HEK293T (cell line): ENCODE results near the gene LRIT1.
"Not testable (repeated sequence)": the region's sequence is repeated elsewhere in the genome, so short reads cannot be mapped to it uniquely, and the experiment has no call there.

Experiments used
- CTCF ChIA-PET: fragments of 350-600 bp; formaldehyde crosslinking; extraction: SDS; loops from one replicate; lab custom pipeline; 2021; ENCODE audit warnings: antibody characterized with exemption, inconsistent platforms; lab: Yijun Ruan, JAX
- POLR2A ChIA-PET: fragments of 350-600 bp; formaldehyde crosslinking; extraction: SDS; loops from one replicate; lab custom pipeline; 2020; ENCODE audit warnings: antibody characterized with exemption, inconsistent platforms; lab: Yijun Ruan, JAX
- DNase-seq: peaks from one replicate; pipeline ENCODE4 v3.0.0; 2012; ENCODE audit warnings: mixed read lengths; ENCODE audit errors: extremely low spot score
- ARNT ChIP-seq: fragments of 450-650 bp; IDR thresholded peaks from 2 replicates; pipeline ENCODE4 v1.6.1; 2017; ENCODE audit warnings: mild to moderate bottlenecking
- BHLHE40 ChIP-seq: fragments of 450-650 bp; IDR thresholded peaks from 2 replicates; pipeline ENCODE4 v1.6.1; 2016; ENCODE audit warnings: mild to moderate bottlenecking, moderate library complexity, borderline replicate concordance
- CTBP1 ChIP-seq: fragments of 450-650 bp; IDR thresholded peaks from 2 replicates; pipeline ENCODE4 v1.6.1; 2016; ENCODE audit warnings: borderline replicate concordance
- ELF4 ChIP-seq: fragments of 450-650 bp; IDR thresholded peaks from 2 replicates; pipeline ENCODE4 v1.6.1; 2017; ENCODE audit warnings: antibody characterized with exemption
- FOXA1 ChIP-seq: fragments of 450-650 bp; IDR thresholded peaks from 2 replicates; pipeline ENCODE4 v1.6.1; 2016; ENCODE audit warnings: mild to moderate bottlenecking
- FOXK2 ChIP-seq: fragments of 450-650 bp; IDR thresholded peaks from 2 replicates; pipeline ENCODE4 v1.6.1; 2016; ENCODE audit warnings: mild to moderate bottlenecking
- FOXM1 ChIP-seq: fragments of 450-650 bp; IDR thresholded peaks from 2 replicates; pipeline ENCODE4 v1.6.1; 2017; ENCODE audit warnings: mild to moderate bottlenecking, borderline replicate concordance
- HDGF ChIP-seq: fragments of 450-650 bp; IDR thresholded peaks from 2 replicates; pipeline ENCODE4 v1.6.1; 2017; ENCODE audit warnings: antibody characterized with exemption, borderline replicate concordance
- L3MBTL2 ChIP-seq: fragments of 450-650 bp; conservative IDR thresholded peaks from 2 replicates; pipeline ENCODE4 v1.6.1; 2016; ENCODE audit warnings: mild to moderate bottlenecking
- LEF1 ChIP-seq: fragments of 450-650 bp; IDR thresholded peaks from 2 replicates; pipeline ENCODE4 v1.6.1; 2017; ENCODE audit warnings: mild to moderate bottlenecking, borderline replicate concordance
- NFRKB ChIP-seq: fragments of 450-650 bp; IDR thresholded peaks from 2 replicates; pipeline ENCODE4 v1.6.1; 2016; ENCODE audit warnings: mild to moderate bottlenecking, moderate library complexity
- SP1 ChIP-seq: fragments of 450-650 bp; IDR thresholded peaks from 2 replicates; pipeline ENCODE4 v1.6.1; 2017
- SUZ12 ChIP-seq: fragments of 450-650 bp; IDR thresholded peaks from 2 replicates; pipeline ENCODE4 v1.6.1; 2016; ENCODE audit warnings: mild to moderate bottlenecking
- TARDBP ChIP-seq: fragments of 450-650 bp; IDR thresholded peaks from 2 replicates; pipeline ENCODE4 v1.6.1; 2016
- ZNF384 ChIP-seq: fragments of 450-650 bp; IDR thresholded peaks from 2 replicates; pipeline ENCODE4 v1.6.1; 2016
- TF ChIP-seq, protein P1 (sequence below): fragments of 450-650 bp; IDR thresholded peaks from 2 replicates; pipeline ENCODE4 v1.6.1; 2016

The LRIT1 gene, protein sequence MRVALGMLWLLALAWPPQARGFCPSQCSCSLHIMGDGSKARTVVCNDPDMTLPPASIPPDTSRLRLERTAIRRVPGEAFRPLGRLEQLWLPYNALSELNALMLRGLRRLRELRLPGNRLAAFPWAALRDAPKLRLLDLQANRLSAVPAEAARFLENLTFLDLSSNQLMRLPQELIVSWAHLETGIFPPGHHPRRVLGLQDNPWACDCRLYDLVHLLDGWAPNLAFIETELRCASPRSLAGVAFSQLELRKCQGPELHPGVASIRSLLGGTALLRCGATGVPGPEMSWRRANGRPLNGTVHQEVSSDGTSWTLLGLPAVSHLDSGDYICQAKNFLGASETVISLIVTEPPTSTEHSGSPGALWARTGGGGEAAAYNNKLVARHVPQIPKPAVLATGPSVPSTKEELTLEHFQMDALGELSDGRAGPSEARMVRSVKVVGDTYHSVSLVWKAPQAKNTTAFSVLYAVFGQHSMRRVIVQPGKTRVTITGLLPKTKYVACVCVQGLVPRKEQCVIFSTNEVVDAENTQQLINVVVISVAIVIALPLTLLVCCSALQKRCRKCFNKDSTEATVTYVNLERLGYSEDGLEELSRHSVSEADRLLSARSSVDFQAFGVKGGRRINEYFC

DNA sequence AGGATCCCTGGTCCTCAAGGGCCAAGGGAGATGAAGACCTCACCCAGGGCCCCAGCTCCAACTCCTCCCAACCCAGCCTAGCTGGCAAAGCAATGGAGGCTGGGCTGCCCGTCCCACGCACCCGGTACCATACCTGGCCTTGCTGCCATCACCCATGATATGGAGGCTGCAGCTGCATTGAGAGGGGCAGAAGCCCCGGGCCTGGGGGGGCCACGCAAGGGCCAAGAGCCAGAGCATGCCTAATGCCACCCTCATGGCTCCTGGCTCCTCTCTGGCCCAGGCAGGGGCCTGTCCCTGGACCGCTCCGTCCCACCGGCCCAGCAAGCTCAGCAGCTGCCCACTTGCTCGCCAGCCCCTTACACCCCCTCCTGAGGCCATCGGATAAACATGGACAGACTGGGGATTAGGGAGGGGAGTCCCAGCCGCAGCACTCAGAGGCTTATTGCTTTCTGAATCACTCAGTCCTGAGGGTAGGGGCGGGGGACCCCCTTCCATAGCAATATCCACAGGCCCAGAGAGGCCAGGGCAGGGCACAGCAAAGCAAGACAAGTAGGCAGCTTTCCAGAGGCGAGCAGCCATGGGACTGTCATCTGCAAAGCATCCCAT is at the start of gene LRIT1:
LRIT1 (minus strand) TSS at position 362 of the 606 bp plus-strand sequence; CDS start at position 255, 107 bp downstream.
- ChIA-PET POLR2A (no interaction called here), CTCF (interaction anchor here (0.7 kb wide), 1 partner anchor 165 kb away, joined by 3 read pairs; no protein-coding TSS in a partner anchor)
- no peak for DNase-seq

DNA sequence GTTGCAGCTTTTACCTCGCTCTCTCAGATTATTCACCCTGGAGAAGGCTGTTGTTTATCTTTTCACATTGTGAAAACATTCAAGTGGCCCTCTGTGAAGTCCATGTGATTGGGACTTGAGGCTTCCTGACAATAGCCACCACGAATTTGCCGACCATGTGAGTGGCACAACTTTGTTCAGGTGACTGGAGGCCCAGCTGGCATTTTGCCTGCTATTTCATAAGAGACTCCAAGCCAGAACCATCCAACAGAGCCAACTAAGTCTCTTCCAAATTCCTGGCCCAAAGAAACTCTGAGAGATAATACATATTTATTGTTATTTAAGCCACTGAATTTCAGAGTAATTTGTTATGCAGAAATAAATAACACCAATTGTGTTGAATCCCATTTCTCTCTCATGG is 48.9 kb upstream of the LRIT1 start:
- ChIA-PET POLR2A (no interaction called here), CTCF (no interaction called here)
- DNase-seq: no peak
- no peak for TF ChIP-seq L3MBTL2
- no peak for TF ChIP-seq SUZ12
- TF ChIP-seq SP1: no peak
- TF ChIP-seq BHLHE40: no peak
- no peak for TF ChIP-seq ZNF384
- TF ChIP-seq FOXK2: no peak
- TF ChIP-seq ELF4: no peak
- TF ChIP-seq FOXM1: no peak
- no peak for TF ChIP-seq NFRKB
- no peak for TF ChIP-seq FOXA1
- TF ChIP-seq, protein P1, sequence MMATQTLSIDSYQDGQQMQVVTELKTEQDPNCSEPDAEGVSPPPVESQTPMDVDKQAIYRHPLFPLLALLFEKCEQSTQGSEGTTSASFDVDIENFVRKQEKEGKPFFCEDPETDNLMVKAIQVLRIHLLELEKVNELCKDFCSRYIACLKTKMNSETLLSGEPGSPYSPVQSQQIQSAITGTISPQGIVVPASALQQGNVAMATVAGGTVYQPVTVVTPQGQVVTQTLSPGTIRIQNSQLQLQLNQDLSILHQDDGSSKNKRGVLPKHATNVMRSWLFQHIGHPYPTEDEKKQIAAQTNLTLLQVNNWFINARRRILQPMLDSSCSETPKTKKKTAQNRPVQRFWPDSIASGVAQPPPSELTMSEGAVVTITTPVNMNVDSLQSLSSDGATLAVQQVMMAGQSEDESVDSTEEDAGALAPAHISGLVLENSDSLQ: no peak
- no peak for TF ChIP-seq ARNT
- no peak for TF ChIP-seq TARDBP
- no peak for TF ChIP-seq LEF1
- no peak for TF ChIP-seq CTBP1
- TF ChIP-seq HDGF: no peak

More for the DNA sequence above, at the start of gene LRIT1:
- TF ChIP-seq ZNF384 (no peak), ELF4 (no peak), HDGF (no peak), SUZ12 (no peak), BHLHE40 (no peak), FOXK2 (no peak), L3MBTL2 (no peak), NFRKB (no peak), FOXA1 (no peak), SP1 (no peak), LEF1 (no peak), FOXM1 (no peak), CTBP1 (no peak), ARNT (no peak), TARDBP (no peak)
- TF ChIP-seq, protein P1: no peak

DNA sequence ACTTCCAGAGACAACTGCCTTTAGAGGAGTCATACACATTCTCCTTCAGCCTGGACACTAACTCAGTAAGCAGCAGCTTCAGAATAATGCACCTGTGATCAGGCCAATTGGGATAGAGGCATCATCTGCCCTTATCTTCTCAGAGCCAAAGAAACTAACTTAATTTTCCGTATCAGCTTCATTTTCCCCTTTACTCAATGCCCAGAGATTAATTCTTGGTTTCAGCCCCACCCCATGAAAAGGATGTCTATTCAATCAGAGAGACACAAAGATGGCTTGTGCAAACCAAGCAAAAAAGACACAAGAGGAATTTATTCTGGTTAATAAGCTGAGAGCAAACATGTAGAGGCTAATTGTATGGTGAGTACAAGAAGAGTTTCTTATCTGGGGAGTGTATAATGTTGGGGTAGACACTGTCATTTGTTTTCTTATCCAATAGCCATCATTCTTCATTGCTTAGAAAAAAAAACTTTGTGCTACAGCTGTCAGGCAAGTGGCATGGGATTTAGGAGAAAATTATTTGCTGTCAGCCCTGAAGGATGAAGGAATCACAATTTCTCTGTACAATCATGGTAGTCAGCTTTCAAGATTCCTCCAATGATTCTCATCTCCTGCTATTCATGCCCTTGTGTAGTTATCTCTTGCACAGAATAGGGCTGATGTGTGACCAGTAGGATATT is 48.3 kb upstream of the LRIT1 start:
- TF ChIP-seq ELF4 (no peak), LEF1 (no peak), BHLHE40 (no peak), CTBP1 (no peak), FOXK2 (no peak)
- CTCF ChIA-PET: no interaction called here
- no peak for DNase-seq
- POLR2A ChIA-PET: no interaction called here

DNA sequence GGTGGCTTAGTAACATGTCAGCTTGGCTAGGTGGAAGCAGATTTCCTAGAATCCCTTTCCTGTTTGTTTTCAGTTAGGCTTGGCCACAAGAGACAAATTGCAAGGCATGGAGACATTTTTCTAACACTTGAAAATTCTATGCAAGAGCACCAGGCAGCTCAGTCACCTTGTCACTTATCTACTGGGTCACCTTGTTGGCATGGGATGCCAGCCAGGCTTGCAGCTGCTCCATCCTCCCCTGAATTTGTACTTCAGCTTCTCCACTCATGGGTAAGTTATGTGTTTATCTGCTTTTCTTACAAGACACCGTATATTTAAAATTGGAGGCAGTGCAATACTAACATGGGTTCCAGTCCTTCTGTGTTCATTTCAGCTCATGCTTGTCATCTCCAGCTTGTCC is 46.8 kb upstream of the LRIT1 start:
- ChIA-PET POLR2A (interaction anchor here (1.4 kb wide), 1 partner anchor 40 kb away, joined by 3 read pairs; the partner anchor contains the start of gene CCSER2), CTCF (no interaction called here)
- no peak for DNase-seq
- TF ChIP-seq NFRKB (no peak), FOXK2 (no peak), ZNF384 (no peak), LEF1 (no peak), ELF4 (no peak), TARDBP (no peak)
- TF ChIP-seq, protein P1: no peak

DNA sequence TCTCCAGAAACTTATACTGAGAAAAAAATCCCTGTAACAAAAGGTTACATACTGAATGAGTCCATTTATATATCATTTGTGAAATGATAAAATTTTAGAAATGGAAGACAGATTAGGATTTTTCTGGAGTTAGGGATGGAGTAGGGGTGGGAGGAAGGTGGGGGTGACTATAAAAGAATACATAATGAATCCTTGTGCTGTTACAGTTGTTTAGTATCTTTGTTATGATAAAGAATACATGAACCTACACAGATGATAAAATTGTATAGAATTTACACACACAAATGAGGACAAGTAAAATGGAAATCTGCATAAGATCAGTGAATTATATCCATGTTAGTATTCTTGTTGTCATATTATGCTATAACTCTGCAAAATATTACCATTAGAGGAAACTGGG is 45.3 kb upstream of the LRIT1 start:
- TF ChIP-seq FOXK2 (no peak), ELF4 (no peak), CTBP1 (no peak), HDGF (no peak)
- CTCF ChIA-PET: no interaction called here
- POLR2A ChIA-PET: no interaction called here
- DNase-seq: no peak

DNA sequence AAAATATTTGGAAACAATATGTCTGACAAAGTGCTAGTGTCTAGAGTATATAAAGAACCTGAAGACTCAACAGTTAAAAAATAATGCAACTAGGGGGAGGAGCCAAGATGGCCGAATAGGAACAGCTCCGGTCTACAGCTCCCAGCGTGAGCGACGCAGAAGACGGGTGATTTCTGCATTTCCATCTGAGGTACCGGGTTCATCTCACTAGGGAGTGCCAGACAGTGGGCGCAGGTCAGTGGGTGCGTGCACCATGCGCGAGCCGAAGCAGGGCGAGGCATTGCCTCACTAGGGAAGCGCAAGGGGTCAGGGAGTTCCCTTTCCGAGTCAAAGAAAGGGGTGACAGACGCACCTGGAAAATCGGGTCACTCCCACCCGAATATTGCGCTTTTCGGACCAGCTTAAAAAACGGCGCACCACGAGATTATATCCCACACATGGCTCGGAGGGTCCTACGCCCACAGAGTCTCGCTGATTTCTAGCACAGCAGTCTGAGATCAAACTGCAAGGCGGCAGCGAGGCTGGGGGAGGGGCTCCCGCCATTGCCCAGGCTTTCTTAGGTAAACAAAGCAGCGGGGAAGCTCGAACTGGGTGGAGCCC is 38.6 kb upstream of the LRIT1 start:
- CTCF ChIA-PET: interaction anchor here (0.6 kb wide), 1 partner anchor 257 kb away, joined by 3 read pairs; no protein-coding TSS in a partner anchor
- DNase-seq, POLR2A ChIA-PET: not testable (repeated sequence)
- peak; percentile 82 for TF ChIP-seq L3MBTL2
